GM18498 (cell line): Measurements from ENCODE around the gene TVP23C.

Source experiments
- ATAC-seq: cut with Tn5 transposase; IDR thresholded peaks from one replicate; pipeline ENCODE4 v1.9.1; 2021; ENCODE audit warnings: mild to moderate bottlenecking, moderate library complexity; ENCODE audit not compliant: unreplicated experiment

Gene TVP23C

GRCh38 chr17:15465045-15465701 lies 98.1 kb downstream of the TVP23C start:
- ATAC-seq, result no peak

- no peak for ATAC-seq
These were observed 98.9 kb downstream of the TVP23C start for GRCh38 chr17:15464231-15464985.

- no peak for ATAC-seq
These were observed 100.1 kb downstream of the TVP23C start for GRCh38 chr17:15462976-15463772.

- ATAC-seq, result no peak
These were observed 105.6 kb downstream of the TVP23C start for GRCh38 chr17:15457723-15458094.

- ATAC-seq, result no peak
These were observed 106.1 kb downstream of the TVP23C start for GRCh38 chr17:15456972-15457722.

GRCh38 chr17:15456496-15456895 lies 106.8 kb downstream of the TVP23C start:
- ATAC-seq, result no peak

- ATAC-seq, result no peak
These were observed 108.9 kb downstream of the TVP23C start for GRCh38 chr17:15454346-15454745.

GRCh38 chr17:15453782-15454181 lies 109.5 kb downstream of the TVP23C start:
- ATAC-seq, result no peak

GRCh38 chr17:15453246-15453645 lies 110.0 kb downstream of the TVP23C start:
- ATAC-seq, result no peak

GRCh38 chr17:15452746-15453145 lies 110.5 kb downstream of the TVP23C start:
- ATAC-seq, result no peak
